Kidney epithelial cell (primary cell): ENCODE measurements around the gene MTUS2. TPM values are rescaled to one million over a fixed set of nuclear protein-coding genes. Genes with fewer than 3 reads are reported as not detected.

Source experiments
- DNase-seq: peaks from one replicate; pipeline ENCODE4 v3.0.0-alpha.2; 2010; ENCODE audit warnings: low read depth
- H3K27me3 ChIP-seq: 2 replicates; pipeline ENCODE4 v1.6.0; 2011; ENCODE audit warnings: low read length; ENCODE audit not compliant: control insufficient read depth, insufficient read depth
- H3K36me3 ChIP-seq: 2 replicates; pipeline ENCODE4 v1.5.1; 2011; ENCODE audit warnings: low read length; ENCODE audit not compliant: control insufficient read depth, insufficient read depth
- H3K4me3 ChIP-seq: 2 replicates; pipeline ENCODE4 v1.5.1; 2011; ENCODE audit warnings: low read depth, mild to moderate bottlenecking, control low read depth, low read length
- CTCF ChIP-seq: IDR thresholded peaks from 2 replicates; pipeline ENCODE4 v1.5.1; 2011; ENCODE audit warnings: mild to moderate bottlenecking, moderate library complexity, low read length, control low read depth, inconsistent platforms; ENCODE audit not compliant: insufficient read depth, poor library complexity, severe bottlenecking
- total RNA-seq: library from RNA; depleted of rRNA; stranded (reverse); fragments of >200 nt; gene quantifications from 2 replicates; pipeline ENCODE4 v1.2.3, GENCODE V29; 2015

Gene MTUS2
- total RNA-seq, 1 donor from 2014 or later, result 0.25 TPM

- no peak for DNase-seq
- Histone ChIP-seq H3K27me3 (peaks cover 3% of the 10 kb centered on the region), H3K36me3 (no peaks in the 10 kb centered on the region), H3K4me3 (no peak overlapping the region)
- no peak for TF ChIP-seq CTCF
Observed at GRCh38 chr13:29486551-29486950, 666.4 kb downstream of the MTUS2 start.

- H3K27me3 ChIP-seq, result peaks cover 3% of the 10 kb centered on the region
- no peaks in the 10 kb centered on the region for H3K36me3 ChIP-seq
- DNase-seq, result no peak
- TF ChIP-seq CTCF, result no peak
- no peak overlapping the region for H3K4me3 ChIP-seq
Observed at GRCh38 chr13:29487466-29488454, 667.6 kb downstream of the MTUS2 start.

DNA sequence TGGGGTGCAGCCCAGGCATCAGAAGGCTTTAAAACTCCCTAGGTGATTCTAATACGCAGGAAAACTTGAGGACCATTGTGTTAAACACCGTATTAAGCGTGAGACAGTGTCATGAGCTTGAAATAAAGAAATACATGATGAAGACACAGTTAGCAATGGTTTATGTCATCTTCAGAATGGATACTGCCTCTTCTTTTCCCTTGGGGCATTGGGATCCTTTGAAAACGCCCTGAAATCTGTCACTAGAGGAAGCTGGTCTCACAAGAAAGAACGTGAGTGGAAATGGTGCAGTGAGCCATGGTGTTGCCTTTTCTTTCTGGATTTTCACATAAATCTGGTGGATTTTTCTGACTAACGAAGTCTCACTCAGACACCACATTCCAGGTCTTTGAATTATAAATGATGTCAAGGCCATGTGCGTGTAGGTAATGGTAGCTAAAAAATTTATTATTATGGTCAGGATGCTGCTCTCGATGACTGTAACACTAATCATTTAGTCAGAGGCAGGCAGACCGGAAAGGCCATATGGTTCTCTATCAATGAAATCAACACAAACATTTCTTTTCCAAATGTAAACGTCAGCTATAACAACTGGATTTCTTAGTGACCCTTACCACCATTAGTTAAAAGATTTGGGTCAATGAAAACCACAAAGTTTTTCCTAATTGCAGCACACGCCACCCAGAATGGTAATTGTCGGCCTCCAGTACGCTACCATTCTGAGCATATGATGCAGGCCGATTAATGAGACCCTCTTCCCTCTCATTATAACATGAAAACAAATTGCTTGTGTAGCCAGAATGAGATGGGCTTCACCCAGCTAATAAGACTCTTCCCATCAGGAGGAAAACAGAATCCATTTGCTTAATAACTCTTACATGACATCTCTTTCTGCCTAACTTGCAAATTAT lies 669.8 kb downstream of the MTUS2 start:
- no peak overlapping the region for H3K4me3 ChIP-seq
- TF ChIP-seq CTCF, result no peak
- no peak for DNase-seq
- peaks cover 8% of the 10 kb centered on the region for H3K27me3 ChIP-seq
- H3K36me3 ChIP-seq, result no peaks in the 10 kb centered on the region

DNA sequence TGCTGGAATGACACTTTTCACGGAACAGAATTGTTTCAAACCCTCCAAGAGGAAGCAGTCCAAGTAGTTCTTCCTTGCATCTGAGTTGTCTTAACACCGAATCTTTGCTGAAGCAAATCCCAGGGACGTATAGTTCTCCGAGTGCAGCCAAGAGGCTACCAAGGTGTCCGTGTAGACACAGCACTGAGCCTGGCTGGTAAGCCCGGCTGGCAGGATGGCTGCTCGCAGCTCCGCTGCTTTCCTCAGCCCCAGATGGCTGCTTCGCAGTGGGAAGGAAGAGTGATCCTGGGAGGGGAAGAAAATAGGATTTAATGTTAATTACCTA lies 670.4 kb downstream of the MTUS2 start:
- no peak for TF ChIP-seq CTCF
- peaks cover 8% of the 10 kb centered on the region for H3K27me3 ChIP-seq
- no peak for DNase-seq
- no peak overlapping the region for H3K4me3 ChIP-seq
- H3K36me3 ChIP-seq, result no peaks in the 10 kb centered on the region

GRCh38 chr13:29491248-29491647 lies 671.1 kb downstream of the MTUS2 start:
- Histone ChIP-seq H3K27me3 (peaks cover 11% of the 10 kb centered on the region), H3K36me3 (no peaks in the 10 kb centered on the region), H3K4me3 (no peak overlapping the region)
- no peak for TF ChIP-seq CTCF
- no peak for DNase-seq
